ENCODE measurements around the gene DGKQ. TPM values are rescaled to one million over a fixed set of nuclear protein-coding genes. Genes with fewer than 3 reads are reported as not detected.
"Not testable (repeated sequence)": the region's sequence is repeated elsewhere in the genome, so short reads cannot be mapped to it uniquely, and the experiment has no call there.

DGKQ gene
- total RNA-seq, 1 experiment from 2014 or later: 25.0 TPM

DNA sequence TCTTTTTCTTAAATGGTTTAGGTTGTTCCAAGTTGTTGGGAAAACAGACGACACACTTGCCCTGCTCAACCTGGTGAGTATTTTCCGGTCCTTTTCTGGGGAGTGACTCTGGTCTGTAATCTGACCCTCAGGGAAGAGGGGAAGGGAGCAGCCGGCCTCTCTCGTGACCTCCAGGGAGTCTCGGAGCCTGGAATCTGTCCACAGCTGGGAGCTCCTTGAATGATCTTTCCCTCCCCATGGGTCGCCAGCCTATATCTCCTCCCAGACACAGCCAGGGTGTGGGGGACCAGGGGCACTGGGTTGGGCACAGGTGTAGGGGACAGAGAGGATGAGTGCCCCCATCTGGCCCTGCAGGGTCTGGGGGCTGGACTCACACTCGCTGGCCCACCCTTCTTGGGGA, 22.2 kb downstream of the DGKQ start:
- DNase-seq (ENCODE audit: low spot score): no peak

DNA sequence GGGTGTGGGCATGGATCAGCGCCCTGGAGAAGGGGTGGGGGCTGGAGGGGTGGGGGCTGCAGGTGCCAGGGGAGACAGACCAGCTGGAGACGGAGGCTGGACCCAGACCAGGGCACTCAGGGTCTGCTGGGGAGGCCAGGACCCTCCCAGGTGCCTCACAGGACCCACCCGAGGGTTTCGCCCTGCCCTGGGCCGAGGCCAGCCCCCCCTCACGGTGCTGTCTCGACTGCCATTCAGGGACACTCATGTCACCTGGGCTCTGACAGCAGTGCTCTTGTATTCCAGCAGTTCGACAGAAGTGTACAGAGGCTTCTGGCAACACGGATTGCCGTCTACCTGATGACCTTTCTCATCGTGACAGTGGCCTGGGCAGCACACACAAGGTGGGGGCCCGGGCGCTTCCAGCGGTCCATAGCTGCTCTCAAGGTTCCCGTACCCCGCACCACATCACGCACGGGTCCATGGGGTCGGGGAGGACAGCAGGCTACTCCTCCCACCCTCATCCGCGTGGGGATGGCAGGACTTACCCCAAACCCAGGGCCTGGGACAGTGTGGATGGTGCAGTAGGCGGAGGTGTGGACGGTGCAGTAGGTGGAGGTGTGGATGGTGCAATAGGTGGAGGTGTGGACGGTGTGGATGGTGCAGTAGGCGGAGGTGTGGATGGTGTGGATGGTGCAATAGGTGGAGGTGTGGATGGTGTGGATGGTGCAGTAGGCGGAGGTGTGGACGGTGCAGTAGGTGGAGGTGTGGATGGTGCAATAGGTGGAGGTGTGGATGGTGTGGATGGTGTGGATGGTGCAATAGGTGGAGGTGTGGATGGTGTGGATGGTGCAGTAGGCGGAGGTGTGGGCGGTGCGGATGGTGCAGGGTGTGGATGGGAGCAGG, 23.0 kb downstream of the DGKQ start:
- no peak for DNase-seq (ENCODE audit: low spot score)

DNA sequence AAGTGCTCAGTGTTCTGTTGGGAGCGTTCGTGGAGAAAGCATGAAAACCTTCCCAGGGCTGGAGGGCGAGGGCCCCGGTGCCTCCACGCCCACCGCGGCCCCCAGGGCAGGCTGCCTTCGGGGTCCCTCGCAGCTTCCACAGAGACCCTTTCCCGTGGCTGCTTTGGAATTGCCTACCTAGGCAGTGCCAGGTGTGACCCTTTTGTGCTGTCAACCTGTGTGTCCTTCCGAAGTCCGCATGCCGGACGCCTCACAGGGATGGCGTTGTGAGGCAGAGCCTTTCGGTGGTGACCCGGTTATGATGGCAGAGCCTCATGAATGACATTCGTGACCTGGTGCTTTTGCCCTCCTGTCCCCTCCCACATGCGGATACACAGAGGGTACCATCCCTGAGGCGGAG, 23.7 kb downstream of the DGKQ start:
- DNase-seq (ENCODE audit: low spot score): no peak

DNA sequence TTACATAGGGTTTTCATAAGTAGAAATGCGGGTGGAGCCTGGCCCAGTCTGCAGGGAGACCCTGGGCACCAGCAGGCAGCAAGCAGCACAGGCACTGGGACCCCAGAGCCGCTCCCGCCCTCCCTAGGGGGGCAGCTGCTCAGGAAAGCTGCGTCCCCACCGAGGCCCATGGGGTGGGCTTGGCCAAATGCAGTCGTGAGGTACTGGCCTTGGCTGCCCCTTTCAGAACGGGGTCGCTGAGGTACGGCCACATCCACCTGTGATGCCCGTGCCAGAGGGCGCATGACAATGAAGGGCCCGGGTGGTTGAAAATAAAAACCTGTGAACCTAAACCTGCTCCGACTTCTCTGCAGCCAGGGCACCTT, 24.5 kb downstream of the DGKQ start:
- no peak for DNase-seq (ENCODE audit: low spot score)

DNA sequence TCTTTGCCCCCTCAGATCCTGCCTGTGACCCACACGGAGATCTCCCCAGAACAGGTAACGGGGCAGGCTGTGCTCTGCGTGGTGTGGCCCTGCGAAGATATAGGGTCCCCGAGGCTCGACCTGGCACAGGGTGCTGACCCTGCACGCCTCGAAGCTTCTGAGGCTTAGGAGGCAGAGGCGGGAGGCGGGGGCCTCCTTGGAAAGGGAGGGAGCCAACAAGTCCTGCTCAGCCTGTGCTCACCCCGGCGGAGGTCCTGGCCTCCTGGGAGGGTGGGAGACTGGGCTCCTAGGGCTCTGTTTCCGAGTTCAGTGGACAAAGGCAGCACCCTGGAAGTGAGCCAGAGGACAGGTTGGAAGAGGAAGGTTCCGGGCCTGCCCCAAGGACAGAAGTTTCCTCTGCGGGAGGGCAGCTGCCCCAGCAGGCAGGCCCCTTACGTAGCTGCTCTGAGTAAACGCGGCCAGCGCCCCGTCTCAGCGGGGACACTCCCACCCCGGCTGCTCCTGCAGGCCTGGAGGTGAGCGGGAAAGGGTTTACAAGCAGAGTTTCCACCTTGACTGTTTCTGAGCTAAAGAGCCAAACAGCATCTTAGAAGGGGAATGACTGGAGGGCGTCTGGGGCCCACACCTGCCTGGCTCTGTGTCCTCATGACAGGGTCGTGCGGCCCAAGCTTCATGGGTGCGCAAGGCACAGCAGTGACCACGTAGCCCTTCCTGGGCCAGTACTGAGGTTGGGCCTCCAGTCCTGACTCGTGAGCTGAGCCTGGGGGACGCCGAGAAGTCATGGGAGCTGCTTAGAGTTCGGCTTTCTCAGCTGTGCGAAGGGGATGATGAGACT, 25.1 kb downstream of the DGKQ start:
- no peak for DNase-seq (ENCODE audit: low spot score)

DNA sequence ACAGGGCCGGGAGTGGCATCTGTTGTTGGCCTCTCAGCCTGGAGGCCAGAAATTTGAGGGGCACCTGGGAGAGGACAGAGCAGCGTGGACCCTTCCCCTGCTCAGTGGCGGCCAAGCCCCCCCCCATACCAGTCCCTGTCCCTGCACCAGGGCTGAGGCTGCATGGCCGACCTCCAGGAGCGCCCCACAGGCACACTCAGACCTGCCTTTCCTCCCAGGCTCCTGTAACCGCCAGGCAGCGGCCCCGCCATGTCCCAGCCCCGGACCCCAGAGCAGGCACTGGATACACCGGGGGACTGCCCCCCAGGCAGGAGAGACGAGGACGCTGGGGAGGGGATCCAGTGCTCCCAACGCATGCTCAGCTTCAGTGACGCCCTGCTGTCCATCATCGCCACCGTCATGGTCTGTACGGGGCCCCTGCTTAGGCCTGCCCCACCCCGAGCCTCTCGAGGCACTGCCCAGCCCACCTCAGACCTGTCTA, 25.8 kb downstream of the DGKQ start:
- no peak for DNase-seq (ENCODE audit: low spot score)

DNA sequence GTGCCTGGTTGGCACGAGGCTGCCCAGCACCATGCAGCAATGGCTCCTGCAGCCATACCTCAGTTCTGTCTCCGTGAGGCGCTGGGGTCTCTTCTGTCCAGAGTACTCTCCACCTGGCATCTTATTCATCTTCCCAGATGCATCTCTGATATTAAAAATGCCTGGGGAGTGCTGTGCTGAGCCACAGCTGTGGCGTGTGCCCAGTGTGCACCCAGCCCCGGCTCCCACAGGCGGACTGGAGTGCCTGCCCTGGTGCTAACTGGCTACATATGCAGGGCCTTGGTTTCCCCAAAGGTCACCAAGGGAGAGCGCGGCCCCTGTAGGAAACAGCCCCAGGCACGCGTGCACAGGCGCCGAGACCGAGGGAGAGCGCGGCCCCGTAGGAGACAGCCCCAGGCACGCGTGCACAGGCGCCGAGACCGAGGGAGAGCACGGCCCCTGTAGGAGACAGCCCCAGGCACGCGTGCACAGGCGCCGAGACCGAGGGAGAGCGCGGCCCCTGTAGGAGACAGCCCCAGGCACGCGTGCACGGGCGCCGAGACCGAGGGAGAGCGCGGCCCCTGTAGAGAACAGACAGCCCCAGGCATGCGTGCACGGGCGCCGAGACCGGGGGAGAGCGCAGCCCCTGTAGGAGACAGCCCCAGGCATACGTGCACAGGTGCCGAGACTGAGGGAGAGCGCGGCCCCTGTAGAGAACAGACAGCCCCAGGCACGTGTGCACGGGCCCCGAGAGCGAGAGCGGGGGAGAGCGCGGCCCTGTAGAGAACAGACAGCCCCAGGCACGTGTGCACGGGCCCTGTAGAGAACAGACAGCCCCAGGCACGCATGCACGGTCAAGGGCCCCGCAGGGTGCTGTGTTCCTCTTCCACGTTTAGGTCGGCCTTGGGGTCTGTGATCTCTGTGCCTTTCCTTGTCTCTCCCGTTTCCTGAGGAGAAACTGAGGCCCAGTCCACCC, 26.6 kb downstream of the DGKQ start:
- no peak for DNase-seq (ENCODE audit: low spot score)

DNA sequence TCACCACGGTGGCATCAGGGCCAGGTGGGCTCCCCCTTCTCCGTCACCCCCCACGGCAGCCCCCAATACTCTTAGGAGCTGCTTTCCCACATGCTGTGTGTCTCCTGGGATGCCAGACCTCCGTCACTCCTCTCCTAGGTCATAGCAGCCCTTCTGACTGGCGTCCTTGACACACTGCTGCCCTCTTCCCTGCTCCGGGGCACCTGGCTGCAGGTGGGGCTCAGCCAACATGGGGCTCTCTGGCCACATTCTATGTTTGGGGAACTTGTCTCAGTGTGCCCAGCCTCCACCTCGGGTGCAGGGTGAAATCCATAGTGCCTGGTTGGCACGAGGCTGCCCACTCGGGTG, 27.3 kb downstream of the DGKQ start:
- DNase-seq (ENCODE audit: low spot score): no peak

DNA sequence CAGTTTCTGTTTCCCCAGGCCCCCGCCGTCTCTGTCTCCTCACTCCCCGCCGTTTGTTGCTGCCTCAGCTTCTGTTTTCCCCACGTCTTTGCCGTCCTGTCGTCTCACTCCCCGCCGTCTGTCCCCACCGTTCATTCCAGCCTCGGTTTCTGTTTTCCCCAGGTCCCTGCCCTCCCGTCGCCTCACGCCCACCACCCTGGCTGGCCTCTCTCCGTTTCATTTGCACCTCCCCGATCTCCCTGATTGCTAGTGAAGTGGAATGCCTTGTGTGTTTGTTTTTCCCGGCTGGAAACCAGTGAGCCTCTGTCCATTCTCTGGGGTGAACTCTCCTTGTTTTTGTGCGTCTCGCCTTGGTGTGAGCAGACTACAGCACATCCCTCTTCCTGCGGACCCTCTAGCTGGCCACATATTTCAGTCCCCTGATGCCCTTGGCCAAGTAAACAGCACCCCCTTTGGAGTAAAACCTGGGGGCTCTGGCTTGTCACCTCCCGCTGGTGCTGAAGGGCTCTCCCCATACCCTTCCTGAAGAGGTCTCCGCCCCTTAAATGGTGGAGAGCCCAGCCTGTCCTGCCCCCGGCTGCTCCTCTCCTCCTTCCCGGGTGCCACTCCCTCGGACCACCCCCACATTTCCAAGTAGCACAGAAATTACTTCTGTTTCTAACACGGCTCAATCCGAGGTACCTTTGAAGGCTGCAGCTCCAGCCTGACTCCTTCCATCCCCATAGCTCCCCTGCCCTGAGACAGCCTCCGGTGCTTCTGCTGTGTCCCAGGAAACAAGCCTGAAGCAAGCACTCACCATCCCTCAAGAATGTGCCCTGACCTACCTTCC, 27.9 kb downstream of the DGKQ start:
- no peak for DNase-seq (ENCODE audit: low spot score)

DNA sequence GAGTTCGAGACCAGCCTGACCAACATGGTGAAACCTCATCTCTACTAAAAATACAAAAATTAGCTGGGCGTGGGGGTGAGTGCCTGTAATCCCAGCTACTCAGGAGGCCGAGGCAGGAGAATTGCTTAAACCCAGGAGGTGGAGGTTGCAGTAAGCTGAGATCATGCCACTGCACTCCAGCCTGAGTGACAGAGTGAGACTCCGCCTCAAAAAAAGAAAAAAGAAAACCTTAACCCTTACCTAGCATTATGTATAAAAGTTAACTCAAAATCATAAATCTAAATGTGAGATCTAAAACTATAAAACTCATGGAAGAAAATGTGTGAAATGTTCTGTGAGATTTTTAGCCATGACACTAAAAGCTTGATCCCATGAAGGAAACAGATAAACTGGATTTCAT, 33.9 kb downstream of the DGKQ start:
- DNase-seq (ENCODE audit: low spot score): not testable (repeated sequence)

DNA sequence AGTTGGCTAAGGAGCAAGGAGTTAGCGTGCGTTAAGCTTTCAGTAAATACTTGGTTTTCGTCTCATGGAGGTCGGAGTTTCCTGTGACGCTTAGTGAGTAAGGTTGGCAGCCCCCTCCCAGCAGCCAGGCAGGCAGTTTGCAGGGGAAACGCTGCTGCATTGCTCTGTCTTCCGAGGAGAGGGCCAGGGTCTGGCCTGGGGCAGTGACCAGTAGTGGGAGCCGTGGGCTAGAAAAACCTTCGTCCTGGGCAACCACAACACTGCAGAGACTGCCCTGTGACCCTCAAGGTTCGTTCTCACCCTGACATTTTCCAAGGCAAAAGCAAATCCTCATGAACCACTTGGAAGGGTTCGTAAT, 40.7 kb downstream of the DGKQ start:
- peak; percentile 19 for DNase-seq (ENCODE audit: low spot score)

DNA sequence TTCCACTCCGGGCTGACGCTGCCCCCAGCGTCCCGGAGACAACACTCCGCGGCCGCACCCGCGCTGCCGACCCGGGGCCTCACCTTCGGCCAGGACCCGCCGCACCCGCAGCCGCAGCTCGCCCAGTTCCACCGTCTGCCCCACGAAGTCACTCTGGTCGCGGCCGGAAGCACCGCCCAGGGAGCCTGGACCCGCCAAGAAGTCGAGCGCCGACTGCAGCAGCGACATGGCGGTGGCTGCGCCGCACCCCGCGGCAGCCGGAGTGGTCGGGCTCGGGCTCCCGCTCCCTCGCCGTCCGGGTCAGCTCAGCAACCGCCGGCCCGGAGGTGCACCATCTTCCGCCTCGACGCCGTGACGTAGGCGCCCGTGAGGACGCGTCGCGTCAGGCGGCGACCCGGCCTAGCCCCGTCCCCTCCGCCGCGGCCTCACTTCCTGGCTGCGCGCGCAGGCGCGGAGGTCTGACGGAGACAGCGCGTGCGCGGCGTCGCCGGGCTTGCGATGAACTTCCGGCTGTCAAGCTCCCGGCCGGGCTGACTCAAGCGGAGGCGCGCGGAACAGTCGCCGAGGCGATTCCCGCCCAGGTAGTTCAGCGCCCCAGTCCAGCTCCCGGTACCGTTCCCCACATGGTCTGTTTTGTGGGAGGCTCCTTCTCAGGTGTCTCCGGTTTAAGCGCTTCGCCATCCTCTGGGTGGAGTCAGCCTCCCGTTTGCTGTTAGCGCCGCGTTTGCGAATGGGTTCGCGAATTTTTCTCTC, 41.2 kb downstream of the DGKQ start, which contains the start of the genes GAK and TMEM175:
TSS of gene GAK (minus strand) at position 357 of the 753 bp plus-strand sequence. CDS start at position 228, 129 bp downstream.
TSS of gene TMEM175 (plus strand) at position 501 of the 753 bp plus-strand sequence. CDS start 15,280 bp downstream, outside the sequence.
- DNase-seq (ENCODE audit: low spot score): peak; percentile 83

DNA sequence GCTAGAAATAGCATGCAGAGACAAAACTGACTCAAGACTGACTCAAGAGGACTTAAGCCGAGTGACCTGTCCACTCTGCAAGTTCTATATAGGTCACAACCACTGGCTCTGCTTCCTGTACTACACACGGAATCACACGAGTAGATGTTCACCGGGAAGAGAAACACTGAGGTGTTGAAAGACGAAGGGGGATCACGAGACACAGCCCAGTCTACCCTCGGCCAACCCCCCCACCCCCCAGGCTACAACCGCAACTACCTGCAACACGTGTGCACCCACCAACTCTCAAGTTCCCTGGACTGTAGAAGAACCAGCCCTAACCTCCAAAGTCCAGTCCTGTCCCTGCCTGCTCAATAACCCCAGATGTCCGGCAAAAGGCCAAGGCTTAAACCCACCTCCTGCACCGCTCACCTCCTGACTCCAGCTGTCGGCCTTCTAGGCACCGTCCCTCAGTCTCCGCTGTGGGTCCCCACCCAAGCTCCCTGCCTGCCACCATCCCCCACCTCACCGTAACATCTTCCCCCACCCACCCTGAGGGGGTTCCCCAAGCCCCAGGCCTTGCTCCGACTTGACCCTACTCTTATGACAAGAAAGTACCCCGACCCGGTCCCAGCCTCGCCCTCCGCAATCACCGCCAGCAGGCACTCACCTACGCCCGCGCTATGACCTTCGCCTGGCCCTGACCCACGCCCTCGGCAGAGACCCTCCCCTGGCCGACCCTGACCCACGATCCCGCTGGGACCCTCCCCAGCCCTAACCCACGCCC, 42.0 kb downstream of the DGKQ start:
- DNase-seq (ENCODE audit: low spot score): peak; percentile 47

DNA sequence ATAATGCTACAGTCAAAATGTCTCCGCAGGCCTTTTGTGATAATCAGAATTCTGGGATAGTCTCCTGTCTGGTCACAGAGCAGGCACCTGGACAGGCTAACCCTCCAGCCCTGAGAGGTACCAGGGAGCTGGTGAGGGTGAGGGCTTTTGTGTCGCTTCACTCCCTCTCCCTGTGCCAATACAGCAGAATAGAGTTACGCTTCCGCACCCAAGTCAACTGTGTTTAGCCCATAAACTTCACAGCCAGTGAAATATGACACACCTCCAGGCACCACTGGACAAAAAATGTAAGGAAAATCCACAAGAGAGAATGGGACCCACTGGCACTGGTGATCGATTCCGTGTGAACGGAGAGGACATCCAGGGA, 42.6 kb downstream of the DGKQ start:
- no peak for DNase-seq (ENCODE audit: low spot score)

DNA sequence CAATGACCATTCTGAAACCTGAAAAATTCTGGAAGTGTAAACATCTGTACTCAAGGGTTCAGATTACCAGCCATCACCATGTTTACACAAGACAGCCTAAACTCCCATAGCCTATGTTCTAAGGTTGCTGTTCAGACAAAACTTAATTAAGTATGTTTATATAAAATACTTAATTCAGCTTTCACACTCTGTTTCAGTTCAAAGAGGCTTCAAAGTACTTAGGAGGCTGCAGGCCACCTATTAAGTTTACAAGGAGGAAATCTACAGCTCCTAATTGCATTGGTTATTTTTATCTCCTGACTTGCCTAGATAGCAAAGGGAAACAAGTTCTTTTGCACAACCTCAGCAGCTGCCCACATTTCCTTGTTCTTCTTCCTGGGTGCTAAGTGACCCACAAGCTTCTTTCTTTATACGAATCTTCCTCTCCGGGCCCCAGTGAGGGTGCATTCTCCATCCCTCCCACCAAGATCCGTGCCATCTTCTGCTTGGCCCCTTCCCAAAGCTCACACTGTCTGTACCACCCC, 43.3 kb downstream of the DGKQ start:
- DNase-seq (ENCODE audit: low spot score): no peak

DNA sequence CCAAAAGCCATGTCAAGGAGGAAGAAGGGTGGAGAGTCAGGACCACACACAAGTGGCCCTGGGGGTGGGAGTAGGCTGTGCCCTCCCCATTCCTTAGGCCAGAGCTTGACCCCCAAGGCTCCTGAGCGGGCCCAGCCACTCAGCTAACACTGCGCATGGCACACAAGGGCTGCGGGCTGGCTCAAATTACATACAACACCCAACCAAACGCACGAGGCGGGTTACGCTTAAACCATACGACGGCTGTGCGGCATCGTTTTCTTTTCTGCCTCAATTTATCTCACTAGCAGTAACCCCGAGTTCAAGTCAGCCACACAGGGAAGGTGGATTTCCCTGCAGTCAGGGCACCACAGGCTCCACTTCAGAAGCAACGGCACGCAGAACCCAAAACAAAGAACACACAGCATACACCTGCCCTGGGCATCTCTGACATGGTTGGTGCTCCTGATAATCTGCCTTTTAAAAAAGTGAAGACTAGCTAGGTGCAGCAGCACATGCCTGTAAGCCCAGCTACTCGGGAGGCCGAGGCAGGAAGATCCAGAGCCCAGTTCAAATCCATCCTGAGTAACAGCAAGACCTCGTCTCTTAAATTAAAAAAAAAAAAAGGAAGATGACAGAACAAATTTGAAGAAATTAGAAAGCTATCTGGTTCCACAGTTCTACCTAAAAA, 44.1 kb downstream of the DGKQ start:
- no peak for DNase-seq (ENCODE audit: low spot score)

DNA sequence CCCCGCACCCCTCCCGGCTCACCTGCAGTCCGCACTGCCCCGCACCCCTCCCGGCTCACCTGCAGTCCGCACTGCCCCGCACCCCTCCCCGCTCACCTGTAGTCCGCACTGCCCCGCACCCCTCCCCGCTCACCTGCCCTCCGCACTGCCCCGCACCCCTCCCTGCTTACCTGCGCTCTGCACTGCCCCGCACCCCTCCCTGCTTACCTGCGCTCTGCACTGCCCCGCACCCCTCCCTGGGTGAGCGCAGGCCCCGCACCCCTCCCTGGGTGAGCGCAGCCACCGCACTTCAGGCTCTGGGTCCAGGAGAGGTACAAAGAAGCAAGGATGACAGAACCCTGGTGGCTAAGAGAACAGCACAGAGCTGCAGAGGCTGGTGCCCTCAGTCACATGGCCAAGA, 45.8 kb downstream of the DGKQ start:
- not testable (repeated sequence) for DNase-seq (ENCODE audit: low spot score)

DNA sequence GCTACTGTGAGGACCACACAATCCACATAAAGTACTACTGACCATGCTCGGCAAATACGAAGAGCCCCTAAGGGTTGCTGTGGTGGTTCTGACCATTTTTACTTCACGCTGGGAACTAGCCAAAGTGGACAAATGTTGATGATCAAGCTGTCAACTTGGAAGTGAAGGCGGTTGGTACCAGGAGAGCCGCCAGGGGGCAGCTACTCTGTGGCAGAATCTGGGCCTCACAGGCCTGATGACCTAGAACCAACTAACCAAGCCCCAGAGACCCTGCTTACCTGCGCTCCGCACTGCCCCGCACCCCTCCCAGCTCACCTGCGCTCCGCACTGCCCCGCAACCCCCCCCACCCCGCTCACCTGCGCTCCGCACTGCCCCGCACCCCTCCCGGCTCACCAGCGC, 46.8 kb downstream of the DGKQ start:
- no peak for DNase-seq (ENCODE audit: low spot score)

All from A172 (cell line).